GM12891 (cell line): ENCODE measurements around the gene AKAP4.

Experiments
- PAX5 ChIP-seq: IDR thresholded peaks from 2 replicates; pipeline ENCODE4 v1.6.1; 2011; ENCODE audit warnings: low read length, moderate library complexity, mild to moderate bottlenecking; ENCODE audit not compliant: insufficient read depth, severe bottlenecking
- POLR2A ChIP-seq: IDR thresholded peaks from 2 replicates; pipeline ENCODE4 v1.6.1; 2011; ENCODE audit warnings: low read depth, low read length, control low read depth
- POLR2AphosphoS5 ChIP-seq: IDR thresholded peaks from 2 replicates; pipeline ENCODE4 v1.6.1; 2011; ENCODE audit warnings: low read depth, low read length, control low read depth
- POU2F2 ChIP-seq: IDR thresholded peaks from 2 replicates; pipeline ENCODE4 v1.6.1; 2011; ENCODE audit warnings: low read depth, mild to moderate bottlenecking, control low read depth, low read length, moderate library complexity
- SPI1 ChIP-seq: IDR thresholded peaks from 2 replicates; pipeline ENCODE4 v1.6.1; 2011; ENCODE audit warnings: low read depth, low read length, control low read depth
- TAF1 ChIP-seq: IDR thresholded peaks from 2 replicates; pipeline ENCODE4 v1.6.1; 2011; ENCODE audit warnings: low read depth, low read length, control low read depth

- TF ChIP-seq TAF1 (no peak), POLR2AphosphoS5 (no peak), POLR2A (no peak), SPI1 (no peak), PAX5 (no peak), POU2F2 (no peak)
These were observed 20.5 kb downstream of the AKAP4 start for GRCh38 chrX:50180073-50180940.
